Right atrium auricular region (tissue), 2 donors: ENCODE measurements around the gene ATOX1. TPM values are rescaled to one million over a fixed set of nuclear protein-coding genes. Genes with fewer than 3 reads are reported as not detected.

Experiments
- DNase-seq: peaks from one replicate; pipeline ENCODE4 v3.0.0-alpha.2; 2019; ENCODE audit warnings: low spot score
- H3K27ac ChIP-seq, 2 donors: fragments of 200-600 bp; sonication (generic); 1 replicate in 1 of 2; 2 replicates in 1 of 2; pipeline ENCODE4 v1.5.1; 2016 to 2019
- H3K27me3 ChIP-seq, 2 donors: fragments of 200-600 bp; sonication (generic); one replicate each; pipeline versions ENCODE4 v1.5.1 to v1.6.0; 2017 to 2019
- H3K36me3 ChIP-seq: fragments of 200-600 bp; sonication (generic); one replicate; pipeline ENCODE4 v1.5.1; 2016
- H3K4me1 ChIP-seq, 2 donors: fragments of 200-600 bp; sonication (generic); one replicate each; pipeline versions ENCODE4 v1.5.1 to v1.6.0; 2017 to 2019
- H3K4me3 ChIP-seq, 2 donors: fragments of 200-600 bp; sonication (generic); 1 replicate in 1 of 2; 2 replicates in 1 of 2; pipeline ENCODE4 v1.5.1; 2017 to 2019; ENCODE audit warnings: mild to moderate bottlenecking in 1 of 2, moderate library complexity in 1 of 2
- H3K9me3 ChIP-seq, 2 donors: fragments of 200-600 bp; sonication (generic); one replicate each; pipeline ENCODE4 v1.5.1; 2019
- CTCF ChIP-seq, 2 donors: fragments of 200-600 bp; sonication (generic); IDR thresholded peaks; one replicate each; pipeline ENCODE4 v1.5.1; 2019; ENCODE audit warnings: antibody characterized with exemption in 2 of 2
- total RNA-seq, 2 donors: library from RNA; depleted of rRNA; stranded (reverse); fragments of >200 nt; gene quantifications; one replicate each; pipeline ENCODE4 v1.1.0, GENCODE V29; 2016

ATOX1 gene
- total RNA-seq, 2 donors from 2014 or later = 64.6 to 84.5 TPM

GRCh38 chr5:151738125-151738848 is 20.1 kb downstream of the ATOX1 start:
- H3K4me1 ChIP-seq = peaks cover 0 to 28% of the 10 kb centered on the region in 2 donors
- no peak overlapping the region for H3K4me3 ChIP-seq
- no peak for DNase-seq
- peak overlapping the region in 1 of 2 donors; percentile 13 for H3K27ac ChIP-seq
- no peaks in the 10 kb centered on the region for H3K27me3 ChIP-seq
- no peaks in the 10 kb centered on the region for H3K36me3 ChIP-seq
- no peak for TF ChIP-seq CTCF (IDR thresholded peaks at IDR 0.05)
- H3K9me3 ChIP-seq = no peaks in the 10 kb centered on the region

- no peaks in the 10 kb centered on the region for H3K9me3 ChIP-seq
- peaks cover 0 to 28% of the 10 kb centered on the region in 2 donors for H3K4me1 ChIP-seq
- H3K36me3 ChIP-seq = no peaks in the 10 kb centered on the region
- H3K27ac ChIP-seq = no peak overlapping the region
- no peak for DNase-seq
- H3K4me3 ChIP-seq = no peak overlapping the region
- TF ChIP-seq CTCF (IDR thresholded peaks at IDR 0.05) = no peak
- H3K27me3 ChIP-seq = no peaks in the 10 kb centered on the region
Measured at GRCh38 chr5:151737431-151737830, 21.0 kb downstream of the ATOX1 start.

- TF ChIP-seq CTCF (IDR thresholded peaks at IDR 0.05) = no peak
- no peak overlapping the region for H3K27ac ChIP-seq
- peaks cover 0 to 17% of the 10 kb centered on the region in 2 donors for H3K4me1 ChIP-seq
- no peaks in the 10 kb centered on the region for H3K27me3 ChIP-seq
- H3K36me3 ChIP-seq = no peaks in the 10 kb centered on the region
- no peak for DNase-seq
- H3K9me3 ChIP-seq = no peaks in the 10 kb centered on the region
- H3K4me3 ChIP-seq = no peak overlapping the region
Measured at GRCh38 chr5:151735646-151736045, 22.8 kb downstream of the ATOX1 start.

- no peak overlapping the region for H3K4me3 ChIP-seq
- H3K27me3 ChIP-seq = no peaks in the 10 kb centered on the region
- no peak for DNase-seq
- H3K4me1 ChIP-seq = peaks cover 0 to under 1% of the 10 kb centered on the region in 2 donors
- no peak overlapping the region for H3K27ac ChIP-seq
- no peak for TF ChIP-seq CTCF (IDR thresholded peaks at IDR 0.05)
- peaks cover 0 to 11% of the 10 kb centered on the region in 2 donors for H3K9me3 ChIP-seq
- no peaks in the 10 kb centered on the region for H3K36me3 ChIP-seq
Measured at GRCh38 chr5:151734064-151734408, 24.4 kb downstream of the ATOX1 start.

GRCh38 chr5:151733358-151734063 is 24.9 kb downstream of the ATOX1 start:
- no peak overlapping the region for H3K4me3 ChIP-seq
- H3K9me3 ChIP-seq = peaks cover 0 to 11% of the 10 kb centered on the region in 2 donors
- no peaks in the 10 kb centered on the region for H3K4me1 ChIP-seq
- no peak overlapping the region for H3K27ac ChIP-seq
- H3K36me3 ChIP-seq = no peaks in the 10 kb centered on the region
- no peak for TF ChIP-seq CTCF (IDR thresholded peaks at IDR 0.05)
- no peaks in the 10 kb centered on the region for H3K27me3 ChIP-seq
- no peak for DNase-seq
